NB4 (cell line): ENCODE data around the gene IMMP2L.

Source experiments
- DNase-seq: peaks from one replicate; pipeline ENCODE4 v3.0.0; 2010; ENCODE audit warnings: low read depth
- H3K4me3 ChIP-seq: one replicate; pipeline ENCODE4 v1.5.1; 2011; ENCODE audit warnings: mild to moderate bottlenecking, low read depth, low read length, moderate library complexity
- CTCF ChIP-seq: IDR thresholded peaks from one replicate; pipeline ENCODE4 v1.5.1; 2012; ENCODE audit warnings: low read depth, low read length
- MYC ChIP-seq: IDR thresholded peaks from 2 replicates; pipeline ENCODE4 v1.6.1; 2011; ENCODE audit warnings: low read depth, low read length
- POLR2A ChIP-seq: IDR thresholded peaks from 2 replicates; pipeline ENCODE4 v1.6.1; 2011; ENCODE audit warnings: mild to moderate bottlenecking; ENCODE audit not compliant: insufficient read length; ENCODE audit errors: extremely low read depth
- TF ChIP-seq, protein P1 (sequence below): IDR thresholded peaks from 2 replicates; pipeline ENCODE4 v1.6.1; 2011; ENCODE audit warnings: low read depth, low read length

IMMP2L gene

DNA sequence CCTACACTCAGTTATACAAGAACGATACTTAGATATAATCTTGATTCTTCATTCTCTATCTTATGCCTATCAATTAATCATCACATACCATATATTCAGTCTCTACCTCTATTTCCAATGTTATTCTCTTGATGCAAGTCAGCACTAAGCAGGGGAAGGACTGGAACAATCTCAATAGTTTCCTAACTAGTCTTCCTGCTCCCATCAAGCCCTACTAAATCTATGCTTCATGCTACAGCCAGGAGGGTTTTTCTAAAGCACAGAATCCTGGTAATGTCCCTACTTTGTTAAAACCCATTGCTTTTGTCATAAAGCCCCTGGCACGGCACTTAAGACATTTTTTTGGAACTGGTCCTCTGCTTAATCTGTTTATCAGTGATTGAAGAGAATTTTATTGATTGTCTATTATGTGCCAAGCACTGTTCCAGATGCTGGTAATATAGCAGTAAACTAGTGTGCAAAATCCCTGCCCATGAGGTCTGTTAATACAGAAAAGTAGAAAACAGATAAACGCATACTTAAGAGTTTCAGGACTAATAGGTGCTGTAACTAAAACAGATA lies 794.7 kb downstream of the IMMP2L start:
- no peak overlapping the region for H3K4me3 ChIP-seq
- DNase-seq = no peak
- TF ChIP-seq MYC = no peak
- no peak for TF ChIP-seq CTCF
- TF ChIP-seq, protein P1, sequence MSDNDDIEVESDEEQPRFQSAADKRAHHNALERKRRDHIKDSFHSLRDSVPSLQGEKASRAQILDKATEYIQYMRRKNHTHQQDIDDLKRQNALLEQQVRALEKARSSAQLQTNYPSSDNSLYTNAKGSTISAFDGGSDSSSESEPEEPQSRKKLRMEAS = no peak
- TF ChIP-seq POLR2A = no peak

GRCh38 chr7:110766864-110767263 lies 795.4 kb downstream of the IMMP2L start:
- H3K4me3 ChIP-seq = no peak overlapping the region
- TF ChIP-seq, protein P1 = no peak
- TF ChIP-seq CTCF = no peak
- TF ChIP-seq POLR2A = no peak
- TF ChIP-seq MYC = no peak
- no peak for DNase-seq

DNA sequence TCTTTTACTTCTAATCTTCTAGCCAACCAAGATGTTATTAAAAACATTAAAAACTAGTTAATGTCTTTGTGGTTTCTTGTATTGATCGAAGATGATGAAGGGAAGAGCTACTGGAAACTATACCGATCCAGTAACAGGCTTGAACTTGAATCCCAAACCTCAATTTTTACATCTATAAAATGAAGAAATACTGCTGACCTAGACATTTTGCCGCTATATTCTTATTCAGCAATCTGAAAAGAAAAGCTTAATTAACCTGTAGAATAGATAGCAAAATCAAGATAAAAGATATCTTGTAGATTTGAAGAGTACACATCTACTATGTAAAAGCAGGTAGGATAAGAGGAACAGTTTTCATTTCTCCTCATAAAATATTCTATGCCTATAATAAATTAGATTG lies 797.4 kb downstream of the IMMP2L start:
- TF ChIP-seq, protein P1 = no peak
- TF ChIP-seq MYC = no peak
- TF ChIP-seq CTCF = no peak
- no peak for TF ChIP-seq POLR2A
- H3K4me3 ChIP-seq = no peak overlapping the region
- no peak for DNase-seq

GRCh38 chr7:110762546-110763225 lies 799.6 kb downstream of the IMMP2L start:
- no peak overlapping the region for H3K4me3 ChIP-seq

DNA sequence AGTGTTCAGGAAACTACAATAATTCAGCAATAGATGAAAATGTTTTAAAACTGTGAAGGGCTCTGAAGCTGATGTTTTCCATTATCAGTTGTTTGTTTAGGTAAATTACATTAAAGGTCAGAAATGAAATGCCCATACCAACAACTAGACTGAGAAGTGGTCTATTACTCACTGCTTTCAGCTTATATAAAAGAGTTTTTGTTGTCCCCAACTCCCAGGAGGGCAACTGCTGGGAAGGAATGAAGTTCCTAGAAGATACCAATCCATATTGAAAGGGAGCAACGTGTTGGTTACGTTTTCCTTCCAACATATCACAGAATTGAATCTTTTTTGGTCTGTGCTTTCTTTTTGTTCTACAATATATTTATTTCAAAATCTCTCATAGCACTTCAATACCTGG lies 802.0 kb downstream of the IMMP2L start:
- DNase-seq = no peak
- TF ChIP-seq POLR2A (no peak), MYC (no peak), CTCF (no peak)
- TF ChIP-seq, protein P1 = no peak
- no peak overlapping the region for H3K4me3 ChIP-seq

More at GRCh38 chr7:110762546-110763225, 799.6 kb downstream of the IMMP2L start:
- no peak for DNase-seq
- TF ChIP-seq CTCF (no peak), MYC (no peak), POLR2A (no peak)
- TF ChIP-seq, protein P1 = no peak
